Small intestine (tissue), 7 donors: ENCODE data around the gene ABHD8. TPM values are rescaled to one million over a fixed set of nuclear protein-coding genes. Genes with fewer than 3 reads are reported as not detected.

Experiments used
- DNase-seq, 2 donors: peaks; one replicate each; pipeline versions ENCODE4 v3.0.0 to v3.0.0-alpha.2; 2013
- FAIRE-seq: peaks from 2 replicates; lab custom pipeline; 2012; peaks lifted over from hg19 to GRCh38; lab: Jason Lieb, UNC
- H3K27ac ChIP-seq, 3 donors: one replicate each; pipeline ENCODE4 v1.5.1; 2013; ENCODE audit warnings: low read length in 2 of 3, mild to moderate bottlenecking in 2 of 3, control low read depth in 1 of 3, inconsistent platforms in 1 of 3, low read depth in 1 of 3, moderate library complexity in 1 of 3
- H3K27me3 ChIP-seq, 3 donors: one replicate each; pipeline ENCODE4 v1.6.1; 2013; ENCODE audit warnings: low read length in 3 of 3, inconsistent platforms in 1 of 3; ENCODE audit not compliant: control insufficient read depth in 3 of 3, insufficient read depth in 3 of 3
- H3K36me3 ChIP-seq, 3 donors: one replicate each; pipeline ENCODE4 v1.6.1; 2013; ENCODE audit warnings: low read length in 3 of 3, inconsistent platforms in 1 of 3, low read depth in 1 of 3, mild to moderate bottlenecking in 1 of 3, moderate library complexity in 1 of 3; ENCODE audit not compliant: control insufficient read depth in 3 of 3, insufficient read depth in 2 of 3
- H3K4me1 ChIP-seq, 3 donors: one replicate each; pipeline ENCODE4 v1.6.1; 2013; ENCODE audit warnings: low read length in 2 of 3, inconsistent platforms in 1 of 3, low read depth in 1 of 3, mild to moderate bottlenecking in 1 of 3, moderate library complexity in 1 of 3; ENCODE audit not compliant: control insufficient read depth in 3 of 3, insufficient read depth in 2 of 3
- H3K4me3 ChIP-seq, 3 donors: one replicate each; pipeline ENCODE4 v1.5.1; 2013; ENCODE audit warnings: low read length in 3 of 3, control low read depth in 1 of 3, inconsistent platforms in 1 of 3, low read depth in 1 of 3, mild to moderate bottlenecking in 1 of 3, moderate library complexity in 1 of 3
- H3K9me3 ChIP-seq, 2 donors: one replicate each; pipeline ENCODE4 v1.6.1; 2013; ENCODE audit warnings: low read depth in 1 of 2, low read length in 1 of 2; ENCODE audit not compliant: control insufficient read depth in 2 of 2, insufficient read depth in 1 of 2
- WGBS, 3 donors: extraction: QIAGEN DNeasy Blood & Tissue Kit; methylation state at CpG; one replicate each; pipeline ENCODE4 v1.1.7; 2013; 5-methylcytosine and 5-hydroxymethylcytosine counted together
- polyA plus RNA-seq, 4 donors: library from polyadenylated mRNA; stranded (reverse) in 3 of 4; unstranded in 1 of 4; fragments of 200-250 nt in 3 of 4; fragments of 120-200 nt in 1 of 4; gene quantifications; one replicate each; pipeline versions ENCODE4 v1.2.1 to v1.2.3, GENCODE V29; 2013
- donor health status: healthy with polysubstance abuse.
- donor health status: control.
- donor health status: control.
- donor health status: Bipolar disorder and iron deficiency.
- donor health status: healthy.

Gene ABHD8
- polyA plus RNA-seq, 4 donors = 2.2 to 5.1 (median 3.9) TPM

GRCh38 chr19:17326595-17326966 is 23.4 kb upstream of the ABHD8 start:
- FAIRE-seq (no peak), DNase-seq (no peak)
- no peak overlapping the region for H3K27ac ChIP-seq
- peaks cover 0 to 16% (median 5%) of the 10 kb centered on the region in 3 donors for H3K4me1 ChIP-seq
- peaks cover 0 to 15% (median 0%) of the 10 kb centered on the region in 3 donors for H3K27me3 ChIP-seq
- H3K9me3 ChIP-seq = no peaks in the 10 kb centered on the region
- no peak overlapping the region for H3K4me3 ChIP-seq
- 79 to 89% (median 80%) methylated on average over 11 of the region's 11 CpGs for WGBS, 3 donors
- peaks cover 0 to 36% (median 2%) of the 10 kb centered on the region in 3 donors for H3K36me3 ChIP-seq

- Histone ChIP-seq H3K27me3 (peaks cover 0 to 15% (median 0%) of the 10 kb centered on the region in 3 donors), H3K4me1 (peaks cover 0 to 16% (median 5%) of the 10 kb centered on the region in 3 donors), H3K36me3 (peaks cover 0 to 42% (median 7%) of the 10 kb centered on the region in 3 donors), H3K27ac (no peak overlapping the region), H3K9me3 (no peaks in the 10 kb centered on the region), H3K4me3 (no peak overlapping the region)
- 75 to 93% (median 85%) methylated on average over 17 of the region's 17 CpGs for WGBS, 3 donors
- no peak for FAIRE-seq
- DNase-seq = no peak
Measured at GRCh38 chr19:17325881-17326594, 22.8 kb upstream of the ABHD8 start.

- no peak overlapping the region for H3K27ac ChIP-seq
- peaks cover under 1 to 44% (median 10%) of the 10 kb centered on the region in 3 donors for H3K36me3 ChIP-seq
- H3K4me3 ChIP-seq = no peak overlapping the region
- no peaks in the 10 kb centered on the region for H3K9me3 ChIP-seq
- peaks cover 0 to 16% (median 5%) of the 10 kb centered on the region in 3 donors for H3K4me1 ChIP-seq
- no peak for FAIRE-seq
- DNase-seq = no peak
- peaks cover 0 to 9% (median 0%) of the 10 kb centered on the region in 3 donors for H3K27me3 ChIP-seq
- WGBS, 3 donors = 95 to 97% (median 96%) methylated on average over 20 of the region's 20 CpGs
Measured at GRCh38 chr19:17325133-17325532, 21.9 kb upstream of the ABHD8 start.

- Histone ChIP-seq H3K36me3 (peaks cover 6 to 47% (median 10%) of the 10 kb centered on the region in 3 donors), H3K4me1 (peaks cover 0 to 14% (median 5%) of the 10 kb centered on the region in 3 donors), H3K27me3 (peaks cover 0 to 3% (median 0%) of the 10 kb centered on the region in 3 donors), H3K4me3 (no peak overlapping the region), H3K27ac (no peak overlapping the region), H3K9me3 (no peaks in the 10 kb centered on the region)
- FAIRE-seq = no peak
- 91% methylated on average over 20 to 28 of the region's 28 CpGs for WGBS, 3 donors
- no peak for DNase-seq
Measured at GRCh38 chr19:17324357-17325114, 21.3 kb upstream of the ABHD8 start.

- H3K36me3 ChIP-seq = peaks cover 7 to 53% (median 10%) of the 10 kb centered on the region in 3 donors
- WGBS, 3 donors = 19 to 40% (median 26%) methylated on average over 4 to 7 of the region's 7 CpGs
- H3K4me1 ChIP-seq = peaks cover 0 to 10% (median 3%) of the 10 kb centered on the region in 3 donors
- no peak overlapping the region for H3K27ac ChIP-seq
- no peak overlapping the region for H3K4me3 ChIP-seq
- no peaks in the 10 kb centered on the region for H3K27me3 ChIP-seq
- no peaks in the 10 kb centered on the region for H3K9me3 ChIP-seq
- DNase-seq (no peak), FAIRE-seq (no peak)
Measured at GRCh38 chr19:17323964-17324332, 20.7 kb upstream of the ABHD8 start.

GRCh38 chr19:17323300-17323963 is 20.2 kb upstream of the ABHD8 start:
- DNase-seq = no peak
- WGBS, 3 donors = 39 to 59% (median 40%) methylated on average over 20 to 56 of the region's 56 CpGs
- no peaks in the 10 kb centered on the region for H3K27me3 ChIP-seq
- peaks cover 0 to 10% (median 0%) of the 10 kb centered on the region in 3 donors for H3K4me1 ChIP-seq
- H3K36me3 ChIP-seq = peaks cover 7 to 57% (median 10%) of the 10 kb centered on the region in 3 donors
- no peak overlapping the region for H3K4me3 ChIP-seq
- no peak overlapping the region for H3K27ac ChIP-seq
- H3K9me3 ChIP-seq = no peaks in the 10 kb centered on the region
- no peak for FAIRE-seq

GRCh38 chr19:17322854-17323253 is 19.6 kb upstream of the ABHD8 start:
- peaks cover 7 to 61% (median 10%) of the 10 kb centered on the region in 3 donors for H3K36me3 ChIP-seq
- no peaks in the 10 kb centered on the region for H3K9me3 ChIP-seq
- H3K27ac ChIP-seq = no peak overlapping the region
- H3K27me3 ChIP-seq = no peaks in the 10 kb centered on the region
- FAIRE-seq = no peak
- no peak overlapping the region for H3K4me3 ChIP-seq
- WGBS, 3 donors = 74 to 86% (median 77%) methylated on average over 10 of the region's 10 CpGs
- peaks cover 0 to 5% (median 0%) of the 10 kb centered on the region in 3 donors for H3K4me1 ChIP-seq
- no peak for DNase-seq
